ENCODE measurements around the gene STEAP3. TPM values are rescaled to one million over a fixed set of nuclear protein-coding genes. Genes with fewer than 3 reads are reported as not detected.
"Not testable (repeated sequence)": the region's sequence is repeated elsewhere in the genome, so short reads cannot be mapped to it uniquely, and the experiment has no call there.

Gene STEAP3
- total RNA-seq, 1 experiment from 2014 or later = 30.5 TPM

DNA sequence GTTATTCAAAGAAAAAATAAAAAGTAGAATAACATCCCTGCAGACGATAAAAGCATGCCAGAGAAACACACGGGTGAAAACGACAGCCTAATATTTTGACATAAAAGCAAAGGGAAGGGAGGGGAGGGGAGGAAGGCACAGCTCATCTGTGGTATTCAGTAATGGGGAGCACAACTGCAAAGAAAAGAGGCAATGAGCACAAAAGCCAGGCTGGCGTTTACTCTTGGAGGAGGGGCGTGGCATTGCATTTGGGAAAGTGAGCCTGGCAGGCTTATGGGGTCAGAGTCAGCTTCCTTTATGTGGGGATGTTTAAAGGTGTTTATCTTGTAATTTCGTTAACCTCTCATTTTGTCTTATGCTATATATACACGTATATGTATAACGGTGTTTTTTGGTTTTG lies 53.2 kb downstream of the STEAP3 start:
- DNase-seq = no peak
- intact Hi-C loops (cut with micrococcal nuclease; ENCODE audit: unreplicated experiment) = no loop called here
- Mint-ChIP-seq H3K4me3 (ENCODE audit: low read depth, unreplicated experiment) (no peak overlapping the region), H3K36me3 (ENCODE audit: insufficient read depth, unreplicated experiment) (no peaks in the 10 kb centered on the region), H3K27me3 (ENCODE audit: unreplicated experiment) (no peaks in the 10 kb centered on the region), H3K9me3 (ENCODE audit: low read depth, unreplicated experiment) (no peaks in the 10 kb centered on the region), H3K4me1 (ENCODE audit: low read depth, unreplicated experiment) (no peaks in the 10 kb centered on the region), H3K27ac (ENCODE audit: unreplicated experiment) (no peak overlapping the region)
- no TSS peak for BruUV-seq (replicated peaks)
- CTCF ChIA-PET = no interaction called here
- TF ChIP-seq, protein P1, sequence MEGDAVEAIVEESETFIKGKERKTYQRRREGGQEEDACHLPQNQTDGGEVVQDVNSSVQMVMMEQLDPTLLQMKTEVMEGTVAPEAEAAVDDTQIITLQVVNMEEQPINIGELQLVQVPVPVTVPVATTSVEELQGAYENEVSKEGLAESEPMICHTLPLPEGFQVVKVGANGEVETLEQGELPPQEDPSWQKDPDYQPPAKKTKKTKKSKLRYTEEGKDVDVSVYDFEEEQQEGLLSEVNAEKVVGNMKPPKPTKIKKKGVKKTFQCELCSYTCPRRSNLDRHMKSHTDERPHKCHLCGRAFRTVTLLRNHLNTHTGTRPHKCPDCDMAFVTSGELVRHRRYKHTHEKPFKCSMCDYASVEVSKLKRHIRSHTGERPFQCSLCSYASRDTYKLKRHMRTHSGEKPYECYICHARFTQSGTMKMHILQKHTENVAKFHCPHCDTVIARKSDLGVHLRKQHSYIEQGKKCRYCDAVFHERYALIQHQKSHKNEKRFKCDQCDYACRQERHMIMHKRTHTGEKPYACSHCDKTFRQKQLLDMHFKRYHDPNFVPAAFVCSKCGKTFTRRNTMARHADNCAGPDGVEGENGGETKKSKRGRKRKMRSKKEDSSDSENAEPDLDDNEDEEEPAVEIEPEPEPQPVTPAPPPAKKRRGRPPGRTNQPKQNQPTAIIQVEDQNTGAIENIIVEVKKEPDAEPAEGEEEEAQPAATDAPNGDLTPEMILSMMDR (IDR thresholded peaks at IDR 0.05; ENCODE audit: unreplicated experiment) = no peak

GRCh38 chr2:119278385-119278784 lies 54.8 kb downstream of the STEAP3 start:
- CTCF ChIA-PET = not testable (repeated sequence)

GRCh38 chr2:119278946-119279345 lies 55.3 kb downstream of the STEAP3 start:
- TF ChIP-seq, protein P1 (IDR thresholded peaks at IDR 0.05; ENCODE audit: unreplicated experiment) = no peak
- no TSS peak for BruUV-seq (replicated peaks)
- CTCF ChIA-PET = interaction anchor here (1.0 kb wide), 1 partner anchor 398 kb away, joined by 3 read pairs; no protein-coding TSS in a partner anchor
- Mint-ChIP-seq H3K9me3 (ENCODE audit: low read depth, unreplicated experiment) (no peaks in the 10 kb centered on the region), H3K27me3 (ENCODE audit: unreplicated experiment) (no peaks in the 10 kb centered on the region), H3K4me1 (ENCODE audit: low read depth, unreplicated experiment) (peaks cover 9% of the 10 kb centered on the region), H3K4me3 (ENCODE audit: low read depth, unreplicated experiment) (no peak overlapping the region), H3K36me3 (ENCODE audit: insufficient read depth, unreplicated experiment) (no peaks in the 10 kb centered on the region), H3K27ac (ENCODE audit: unreplicated experiment) (no peak overlapping the region)
- intact Hi-C loops (cut with micrococcal nuclease; ENCODE audit: unreplicated experiment) = no loop called here
- no peak for DNase-seq

More at GRCh38 chr2:119278385-119278784, 54.8 kb downstream of the STEAP3 start:
- intact Hi-C loops (cut with micrococcal nuclease; ENCODE audit: unreplicated experiment); H3K4me1 Mint-ChIP-seq (ENCODE audit: low read depth, unreplicated experiment); H3K36me3 Mint-ChIP-seq (ENCODE audit: insufficient read depth, unreplicated experiment); H3K27me3 Mint-ChIP-seq (ENCODE audit: unreplicated experiment); H3K27ac Mint-ChIP-seq (ENCODE audit: unreplicated experiment); H3K9me3 Mint-ChIP-seq (ENCODE audit: low read depth, unreplicated experiment); DNase-seq; BruUV-seq (replicated peaks); H3K4me3 Mint-ChIP-seq (ENCODE audit: low read depth, unreplicated experiment): not testable (repeated sequence)

GRCh38 chr2:119279666-119280065 lies 56.0 kb downstream of the STEAP3 start:
- CTCF ChIA-PET = interaction anchor here (1.0 kb wide), 1 partner anchor 399 kb away, joined by 3 read pairs; no protein-coding TSS in a partner anchor
- Mint-ChIP-seq H3K27ac (ENCODE audit: unreplicated experiment) (no peak overlapping the region), H3K36me3 (ENCODE audit: insufficient read depth, unreplicated experiment) (no peaks in the 10 kb centered on the region), H3K9me3 (ENCODE audit: low read depth, unreplicated experiment) (no peaks in the 10 kb centered on the region), H3K27me3 (ENCODE audit: unreplicated experiment) (no peaks in the 10 kb centered on the region), H3K4me1 (ENCODE audit: low read depth, unreplicated experiment) (peaks cover 16% of the 10 kb centered on the region), H3K4me3 (ENCODE audit: low read depth, unreplicated experiment) (no peak overlapping the region)
- intact Hi-C loops (cut with micrococcal nuclease; ENCODE audit: unreplicated experiment) = no loop called here
- TF ChIP-seq, protein P1 (IDR thresholded peaks at IDR 0.05; ENCODE audit: unreplicated experiment) = no peak
- BruUV-seq (replicated peaks) = no TSS peak
- DNase-seq = no peak

DNA sequence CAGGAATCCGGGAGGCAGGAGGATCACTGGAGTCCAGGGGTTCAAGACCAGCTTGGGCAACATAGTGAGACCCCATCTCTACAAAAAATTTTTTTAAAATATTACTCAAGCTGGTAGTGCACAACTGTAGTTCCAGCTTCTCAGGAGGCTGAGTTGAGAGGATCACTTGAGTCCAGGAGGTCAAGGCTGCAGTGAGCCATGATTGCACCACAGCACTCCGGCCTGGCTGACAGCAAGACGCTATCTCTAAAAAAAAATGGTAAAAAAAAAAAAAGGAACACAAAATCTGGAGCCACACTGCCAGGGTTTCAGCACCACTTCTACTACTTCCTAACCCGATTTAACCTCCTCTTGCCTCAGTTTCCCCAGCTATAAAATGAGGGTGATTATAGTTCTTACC lies 57.0 kb downstream of the STEAP3 start:
- Mint-ChIP-seq H3K4me3 (ENCODE audit: low read depth, unreplicated experiment) (no peak overlapping the region), H3K27ac (ENCODE audit: unreplicated experiment) (no peak overlapping the region), H3K36me3 (ENCODE audit: insufficient read depth, unreplicated experiment) (no peaks in the 10 kb centered on the region), H3K9me3 (ENCODE audit: low read depth, unreplicated experiment) (no peaks in the 10 kb centered on the region), H3K4me1 (ENCODE audit: low read depth, unreplicated experiment) (peaks cover 16% of the 10 kb centered on the region), H3K27me3 (ENCODE audit: unreplicated experiment) (no peaks in the 10 kb centered on the region)
- BruUV-seq (replicated peaks) = no TSS peak
- CTCF ChIA-PET = no interaction called here
- no peak for DNase-seq
- TF ChIP-seq, protein P1 (IDR thresholded peaks at IDR 0.05; ENCODE audit: unreplicated experiment) = no peak
- intact Hi-C loops (cut with micrococcal nuclease; ENCODE audit: unreplicated experiment) = no loop called here

All from Calu3 (cell line).